ENCODE data around the gene PLAU. TPM values are rescaled to one million over a fixed set of nuclear protein-coding genes. Genes with fewer than 3 reads are reported as not detected.

The PLAU gene
- total and polyA plus RNA-seq, 2 of the 13 experiments (the other 11 are each of a cell fraction or from before 2014, with no cell fraction given) = 0.45 to 11.2 TPM

GRCh38 chr10:73925539-73925938 lies 14.6 kb downstream of the PLAU start:
- CTCF ChIA-PET (ENCODE audit: low intra/inter-chr PET ratio, low total read pairs) = no interaction called here
- no peaks in the 10 kb centered on the region for H3K9me3 ChIP-seq (ENCODE audit: low read length)
- peaks cover 1 to 4% of the 10 kb centered on the region in 2 experiments; a peak in 2 of 5 replicates for H3K27me3 ChIP-seq (ENCODE audit: control insufficient read depth in 1 of 2, insufficient read depth in 2 of 2, low read length in 2 of 2)
- no TSS peak for BruUV-seq (replicated peaks)
- no peaks in the 10 kb centered on the region for H3K79me2 ChIP-seq (ENCODE audit: insufficient read depth, low read length)
- DNase-seq (ENCODE audit: low spot score) (no peak), ATAC-seq (no peak), FAIRE-seq (no peak)
- in situ Hi-C loops (cut with HindIII; ENCODE audit: extremely low pct_ligation_motif_present, low pct_unique_long_range_greater_than_20kb) = no loop called here
- H2AFZ ChIP-seq (ENCODE audit: low read length) = no peak overlapping the region
- H4K20me1 ChIP-seq (ENCODE audit: insufficient read depth, low read length) = no peaks in the 10 kb centered on the region
- no peak overlapping the region for H3K9ac ChIP-seq (ENCODE audit: insufficient read depth, low read depth, low read length)
- H3K4me2 ChIP-seq (ENCODE audit: low read depth, low read length) = no peak overlapping the region
- no peak overlapping the region for H3K4me3 ChIP-seq (replicated peaks in 1 of 3; ENCODE audit: insufficient read depth in 1 of 3, low read depth in 2 of 3, low read length in 3 of 3)
- no peaks in the 10 kb centered on the region for H3K36me3 ChIP-seq (replicated peaks in 1 of 2; ENCODE audit: control insufficient read depth in 1 of 2, insufficient read depth in 2 of 2, low read length in 2 of 2)
- POLR2A ChIA-PET = no interaction called here
- H3K4me1 ChIP-seq (ENCODE audit: insufficient read depth, low read length) = peaks cover 9% of the 10 kb centered on the region
- WGBS (ENCODE audit: low lambda C conversion rate) = 26% methylated on average over 4 of the region's 4 CpGs
- intact Hi-C loops (cut with micrococcal nuclease; ENCODE audit: unreplicated experiment) = no loop called here
- no peak overlapping the region for H3K27ac ChIP-seq (ENCODE audit: extremely low read length, insufficient read depth, low read length)
- TF ChIP-seq USF2 (IDR thresholded peaks at IDR 0.05; ENCODE audit: low read depth, low read length) (no peak), USF2 (CRISPR knock-in tag; IDR thresholded peaks at IDR 0.05; ENCODE audit: borderline replicate concordance) (no peak), POLR2AphosphoS2 (IDR thresholded peaks at IDR 0.05; ENCODE audit: low read depth, low read length) (no peak), MAX (IDR thresholded peaks at IDR 0.05) (no peak), NR0B2 (CRISPR knock-in tag; IDR thresholded peaks at IDR 0.05) (no peak), PHF20 (CRISPR knock-in tag; IDR thresholded peaks at IDR 0.05) (no peak), MBD4 (IDR thresholded peaks at IDR 0.05; ENCODE audit: borderline replicate concordance, low read length) (no peak), TOE1 (CRISPR knock-in tag; IDR thresholded peaks at IDR 0.05) (no peak), NR2F1 (CRISPR knock-in tag; IDR thresholded peaks at IDR 0.05) (no peak), ZNF557 (CRISPR knock-in tag; IDR thresholded peaks at IDR 0.05) (no peak), ZNF431 (CRISPR knock-in tag; IDR thresholded peaks at IDR 0.05; ENCODE audit: borderline replicate concordance, low read depth) (no peak), BRCA1 (CRISPR knock-in tag; IDR thresholded peaks at IDR 0.05) (no peak), ZBTB10 (CRISPR knock-in tag; IDR thresholded peaks at IDR 0.05; ENCODE audit: borderline replicate concordance) (no peak), SMAD9 (CRISPR knock-in tag; IDR thresholded peaks at IDR 0.05) (no peak), THRA (CRISPR knock-in tag; IDR thresholded peaks at IDR 0.05; ENCODE audit: borderline replicate concordance) (no peak), DR1 (CRISPR knock-in tag; IDR thresholded peaks at IDR 0.05) (no peak), ISX (CRISPR knock-in tag; conservative IDR thresholded peaks at IDR 0.05) (no peak), GABPA (IDR thresholded peaks at IDR 0.05; ENCODE audit: low read depth, low read length) (no peak), GABPA (CRISPR knock-in tag; IDR thresholded peaks at IDR 0.05; ENCODE audit: low read depth) (no peak)
